Transverse colon (tissue), 4 donors: ENCODE data around the gene TMEM178B.

Experiments used
- CTCF ChIP-seq, 5 experiments: fragments of 200-600 bp in 3 of 5; fragments of 450-650 bp in 2 of 5; sonication (generic) in 3 of 5; IDR thresholded peaks; 1 replicate in 2 of 5; 2 replicates in 3 of 5; pipeline ENCODE4 v1.5.1; 2016 to 2017; ENCODE audit warnings: antibody characterized with exemption in 5 of 5, inconsistent platforms in 3 of 5, mild to moderate bottlenecking in 2 of 5, moderate library complexity in 1 of 5
- POLR2A ChIP-seq: fragments of 450-650 bp; IDR thresholded peaks from one replicate; pipeline ENCODE4 v1.6.1; 2016; ENCODE audit warnings: antibody characterized with exemption, mild to moderate bottlenecking, moderate library complexity
- POLR2AphosphoS5 ChIP-seq, 3 donors: sonication (generic); formaldehyde crosslinking; IDR thresholded peaks; one replicate each; pipeline ENCODE4 v1.6.1; 2016; ENCODE audit warnings: antibody characterized with exemption in 3 of 3

GRCh38 chr7:141202535-141202934 lies 128.7 kb downstream of the TMEM178B start:
- no peak for TF ChIP-seq CTCF (IDR thresholded peaks at IDR 0.05)
- TF ChIP-seq POLR2AphosphoS5 (IDR thresholded peaks at IDR 0.05), result no peak
- no peak for TF ChIP-seq POLR2A
